HL-60 (cell line): ENCODE measurements around the gene PCSK5.

Experiments used
- CTCF ChIP-seq: IDR thresholded peaks from one replicate; pipeline ENCODE4 v1.5.1; 2011; ENCODE audit warnings: low read length, control low read depth, inconsistent platforms; ENCODE audit not compliant: insufficient read depth
- POLR2AphosphoS5 ChIP-seq: IDR thresholded peaks from 2 replicates; pipeline ENCODE4 v1.6.1; 2012; ENCODE audit warnings: low read depth
- REST ChIP-seq: IDR thresholded peaks from 2 replicates; pipeline ENCODE4 v1.6.1; 2012; ENCODE audit warnings: low read depth; ENCODE audit not compliant: insufficient replicate concordance

GRCh38 chr9:76266649-76267283 lies 376.3 kb downstream of the PCSK5 start:
- TF ChIP-seq CTCF (no peak), POLR2AphosphoS5 (no peak), REST (no peak)
